HepG2 (cell line): ENCODE data around the gene INAFM1. TPM values are rescaled to one million over a fixed set of nuclear protein-coding genes. Genes with fewer than 3 reads are reported as not detected.

Source experiments
- GATAD1 ChIP-seq: IDR thresholded peaks from 2 replicates; pipeline ENCODE4 v1.6.1; 2016; ENCODE audit warnings: missing genetic modification reagents, missing compliant biosample characterization
- GATAD2A ChIP-seq: IDR thresholded peaks from 2 replicates; pipeline ENCODE4 v1.6.1; 2016
- HDAC1 ChIP-seq: sonication (generic); formaldehyde crosslinking; IDR thresholded peaks from 2 replicates; pipeline ENCODE4 v1.5.1; 2020; ENCODE audit warnings: mild to moderate bottlenecking, missing genetic modification reagents
- KAT2B ChIP-seq: fragments of 150-350 bp; IDR thresholded peaks from 2 replicates; pipeline ENCODE4 v1.6.1; 2014; ENCODE audit warnings: low read depth, low read length, borderline replicate concordance
- LCORL ChIP-seq, 2 experiments: fragments of 450-650 bp in 1 of 2; sonication (generic) in 1 of 2; formaldehyde crosslinking in 1 of 2; IDR thresholded peaks; 2 replicates each; pipeline versions ENCODE4 v1.5.0 to v1.6.1; 2017 to 2020; ENCODE audit warnings: antibody characterized with exemption in 1 of 2, missing genetic modification reagents in 1 of 2
- NFRKB ChIP-seq: fragments of 450-650 bp; IDR thresholded peaks from 2 replicates; pipeline ENCODE4 v1.6.1; 2017
- PHF5A ChIP-seq: IDR thresholded peaks from one replicate; pipeline ENCODE4 v1.6.1; 2018; ENCODE audit warnings: low read depth, missing genetic modification reagents; ENCODE audit not compliant: unreplicated experiment
- PTBP1 ChIP-seq: fragments of 200-400 bp; formaldehyde crosslinking; IDR thresholded peaks from 2 replicates; pipeline ENCODE4 v1.6.1; 2018; ENCODE audit warnings: low read length, low read depth; ENCODE audit not compliant: poor library complexity, severe bottlenecking
- RAD51 ChIP-seq: fragments of 450-650 bp; IDR thresholded peaks from 2 replicates; pipeline ENCODE4 v1.6.1; 2016; ENCODE audit warnings: borderline replicate concordance
- TEAD2 ChIP-seq: sonication (generic); formaldehyde crosslinking; IDR thresholded peaks from 2 replicates; pipeline ENCODE4 v1.9.0; 2021; ENCODE audit warnings: missing genetic modification reagents
- TEAD3 ChIP-seq: optimal IDR thresholded peaks from 2 replicates; pipeline ENCODE3; 2016; ENCODE audit warnings: borderline replicate concordance
- ZNF337 ChIP-seq: sonication (generic); formaldehyde crosslinking; IDR thresholded peaks from 2 replicates; pipeline ENCODE4 v1.5.1; 2020; ENCODE audit warnings: missing genetic modification reagents, low read depth, mild to moderate bottlenecking, borderline replicate concordance
- ZNF83 ChIP-seq: sonication (generic); formaldehyde crosslinking; IDR thresholded peaks from 2 replicates; pipeline ENCODE4 v1.4.0; 2020; ENCODE audit warnings: missing genetic modification reagents, mild to moderate bottlenecking, borderline replicate concordance
- ZZZ3 ChIP-seq: sonication (generic); formaldehyde crosslinking; IDR thresholded peaks from 2 replicates; pipeline ENCODE4 v1.4.0; 2020; ENCODE audit warnings: missing genetic modification reagents, mild to moderate bottlenecking, borderline replicate concordance
- polyA plus RNA-seq, 8 experiments: library from polyadenylated mRNA; depleted of rRNA in 3 of 8; stranded (reverse) in 7 of 8; unstranded in 1 of 8; fragments of >200 nt; fragmentation: Illumina TruSeq in 4 of 8; extraction: Trizol in 4 of 8; gene quantifications; 2 replicates each; pipeline versions ENCODE4 v1.2.1 to v1.2.3, GENCODE V29; 2011 to 2016; ENCODE audit warnings: low read depth in 4 of 8, missing spikeins in 1 of 8, mixed read lengths in 1 of 8; ENCODE audit not compliant: insufficient read depth in 1 of 8
- total RNA-seq, 5 experiments: library from RNA; depleted of rRNA; stranded (reverse); fragments of >200 nt; fragmentation: Illumina TruSeq; extraction: Trizol; gene quantifications; 2 replicates each; pipeline ENCODE4 v1.2.3, GENCODE V29; 2016; ENCODE audit warnings: low read depth in 1 of 5
- TF ChIP-seq, protein P1 (sequence below): sonication (generic); formaldehyde crosslinking; IDR thresholded peaks from 2 replicates; pipeline ENCODE4 v1.4.0; 2020; ENCODE audit warnings: missing genetic modification reagents, borderline replicate concordance
- TF ChIP-seq, protein P2 (sequence below): sonication (generic); formaldehyde crosslinking; IDR thresholded peaks from 2 replicates; pipeline ENCODE4 v1.4.0; 2020; ENCODE audit warnings: missing genetic modification reagents
- TF ChIP-seq, protein P3 (sequence below), 2 experiments: IDR thresholded peaks; 2 replicates each; pipeline ENCODE4 v1.6.1; 2011 to 2012; ENCODE audit warnings: low read length in 2 of 2, borderline replicate concordance in 1 of 2, low read depth in 1 of 2, mild to moderate bottlenecking in 1 of 2, moderate library complexity in 1 of 2

INAFM1 gene
- total and polyA plus RNA-seq, 2 of the 13 experiments (the other 11 are each of a cell fraction or from before 2014, with no cell fraction given) = 0.88 to 1.9 TPM

DNA sequence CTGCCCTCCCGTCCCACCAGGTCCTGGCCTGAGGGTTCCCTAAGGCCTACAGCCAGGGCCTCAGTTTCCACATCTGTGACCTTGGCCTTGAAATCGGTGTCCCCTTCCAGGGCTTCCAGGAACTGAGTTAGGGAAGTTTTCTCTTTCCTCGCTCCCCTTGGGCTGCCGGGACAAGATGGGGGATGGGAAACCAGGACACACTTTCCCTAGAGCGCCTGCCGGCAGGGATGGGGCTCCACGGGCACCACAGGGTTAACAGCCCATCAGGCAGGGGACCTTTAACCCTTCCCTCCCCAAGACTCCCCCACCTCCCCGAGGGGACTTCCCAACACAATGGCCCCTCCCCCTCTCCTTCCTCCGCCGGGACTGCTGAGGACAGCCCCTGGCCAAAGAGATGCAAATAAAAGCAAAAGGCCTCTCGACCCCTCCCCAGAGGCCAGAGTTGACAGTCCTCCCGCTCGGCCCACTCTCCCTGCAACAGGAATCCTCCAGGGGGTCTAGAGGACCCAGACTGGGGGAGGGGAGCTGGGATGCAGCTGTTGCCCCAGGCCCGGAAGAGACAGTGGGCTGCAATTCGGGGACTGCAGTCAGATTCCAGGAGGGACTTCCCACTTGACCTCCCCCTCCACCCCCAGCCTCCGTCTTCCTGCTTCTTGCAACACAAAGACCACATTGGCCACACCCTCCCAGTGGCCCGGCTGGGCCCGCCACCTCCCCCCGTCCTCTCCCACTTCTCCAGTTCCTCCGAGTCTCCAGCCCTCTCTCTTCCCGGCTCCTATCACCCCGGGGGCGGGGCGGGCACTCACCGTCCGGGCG lies 47.1 kb upstream of the INAFM1 start (continued):
- TF ChIP-seq, protein P1, sequence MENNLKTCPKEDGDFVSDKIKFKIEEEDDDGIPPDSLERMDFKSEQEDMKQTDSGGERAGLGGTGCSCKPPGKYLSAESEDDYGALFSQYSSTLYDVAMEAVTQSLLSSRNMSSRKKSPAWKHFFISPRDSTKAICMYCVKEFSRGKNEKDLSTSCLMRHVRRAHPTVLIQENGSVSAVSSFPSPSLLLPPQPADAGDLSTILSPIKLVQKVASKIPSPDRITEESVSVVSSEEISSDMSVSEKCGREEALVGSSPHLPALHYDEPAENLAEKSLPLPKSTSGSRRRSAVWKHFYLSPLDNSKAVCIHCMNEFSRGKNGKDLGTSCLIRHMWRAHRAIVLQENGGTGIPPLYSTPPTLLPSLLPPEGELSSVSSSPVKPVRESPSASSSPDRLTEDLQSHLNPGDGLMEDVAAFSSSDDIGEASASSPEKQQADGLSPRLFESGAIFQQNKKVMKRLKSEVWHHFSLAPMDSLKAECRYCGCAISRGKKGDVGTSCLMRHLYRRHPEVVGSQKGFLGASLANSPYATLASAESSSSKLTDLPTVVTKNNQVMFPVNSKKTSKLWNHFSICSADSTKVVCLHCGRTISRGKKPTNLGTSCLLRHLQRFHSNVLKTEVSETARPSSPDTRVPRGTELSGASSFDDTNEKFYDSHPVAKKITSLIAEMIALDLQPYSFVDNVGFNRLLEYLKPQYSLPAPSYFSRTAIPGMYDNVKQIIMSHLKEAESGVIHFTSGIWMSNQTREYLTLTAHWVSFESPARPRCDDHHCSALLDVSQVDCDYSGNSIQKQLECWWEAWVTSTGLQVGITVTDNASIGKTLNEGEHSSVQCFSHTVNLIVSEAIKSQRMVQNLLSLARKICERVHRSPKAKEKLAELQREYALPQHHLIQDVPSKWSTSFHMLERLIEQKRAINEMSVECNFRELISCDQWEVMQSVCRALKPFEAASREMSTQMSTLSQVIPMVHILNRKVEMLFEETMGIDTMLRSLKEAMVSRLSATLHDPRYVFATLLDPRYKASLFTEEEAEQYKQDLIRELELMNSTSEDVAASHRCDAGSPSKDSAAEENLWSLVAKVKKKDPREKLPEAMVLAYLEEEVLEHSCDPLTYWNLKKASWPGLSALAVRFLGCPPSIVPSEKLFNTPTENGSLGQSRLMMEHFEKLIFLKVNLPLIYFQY (CRISPR knock-in tag) = peak; percentile 20; the same call in 1 of the 2 replicates
- TF ChIP-seq ZZZ3 (no peak), ZNF337 (CRISPR knock-in tag) (no peak), PTBP1 (peak; percentile 62), ZNF83 (CRISPR knock-in tag) (no peak), NFRKB (no peak), HDAC1 (no peak; the same call in 1 of the 2 replicates), TEAD2 (CRISPR knock-in tag) (no peak), LCORL (IDR thresholded peaks at IDR 0.05) (no peak), LCORL (CRISPR knock-in tag; IDR thresholded peaks at IDR 0.05) (peak; percentile 28; the same call in 1 of the 2 replicates), GATAD2A (CRISPR knock-in tag) (0 out of 2 replicates have a peak, but pooled peaks have one; percentile 10), KAT2B (no peak), RAD51 (no peak), GATAD1 (no peak; the same call in 1 of the 2 replicates), PHF5A (CRISPR knock-in tag) (no peak), TEAD3 (CRISPR knock-in tag) (peak; percentile 49)
- TF ChIP-seq, protein P2, sequence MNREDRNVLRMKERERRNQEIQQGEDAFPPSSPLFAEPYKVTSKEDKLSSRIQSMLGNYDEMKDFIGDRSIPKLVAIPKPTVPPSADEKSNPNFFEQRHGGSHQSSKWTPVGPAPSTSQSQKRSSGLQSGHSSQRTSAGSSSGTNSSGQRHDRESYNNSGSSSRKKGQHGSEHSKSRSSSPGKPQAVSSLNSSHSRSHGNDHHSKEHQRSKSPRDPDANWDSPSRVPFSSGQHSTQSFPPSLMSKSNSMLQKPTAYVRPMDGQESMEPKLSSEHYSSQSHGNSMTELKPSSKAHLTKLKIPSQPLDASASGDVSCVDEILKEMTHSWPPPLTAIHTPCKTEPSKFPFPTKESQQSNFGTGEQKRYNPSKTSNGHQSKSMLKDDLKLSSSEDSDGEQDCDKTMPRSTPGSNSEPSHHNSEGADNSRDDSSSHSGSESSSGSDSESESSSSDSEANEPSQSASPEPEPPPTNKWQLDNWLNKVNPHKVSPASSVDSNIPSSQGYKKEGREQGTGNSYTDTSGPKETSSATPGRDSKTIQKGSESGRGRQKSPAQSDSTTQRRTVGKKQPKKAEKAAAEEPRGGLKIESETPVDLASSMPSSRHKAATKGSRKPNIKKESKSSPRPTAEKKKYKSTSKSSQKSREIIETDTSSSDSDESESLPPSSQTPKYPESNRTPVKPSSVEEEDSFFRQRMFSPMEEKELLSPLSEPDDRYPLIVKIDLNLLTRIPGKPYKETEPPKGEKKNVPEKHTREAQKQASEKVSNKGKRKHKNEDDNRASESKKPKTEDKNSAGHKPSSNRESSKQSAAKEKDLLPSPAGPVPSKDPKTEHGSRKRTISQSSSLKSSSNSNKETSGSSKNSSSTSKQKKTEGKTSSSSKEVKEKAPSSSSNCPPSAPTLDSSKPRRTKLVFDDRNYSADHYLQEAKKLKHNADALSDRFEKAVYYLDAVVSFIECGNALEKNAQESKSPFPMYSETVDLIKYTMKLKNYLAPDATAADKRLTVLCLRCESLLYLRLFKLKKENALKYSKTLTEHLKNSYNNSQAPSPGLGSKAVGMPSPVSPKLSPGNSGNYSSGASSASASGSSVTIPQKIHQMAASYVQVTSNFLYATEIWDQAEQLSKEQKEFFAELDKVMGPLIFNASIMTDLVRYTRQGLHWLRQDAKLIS (CRISPR knock-in tag) = no peak
- TF ChIP-seq, protein P3, sequence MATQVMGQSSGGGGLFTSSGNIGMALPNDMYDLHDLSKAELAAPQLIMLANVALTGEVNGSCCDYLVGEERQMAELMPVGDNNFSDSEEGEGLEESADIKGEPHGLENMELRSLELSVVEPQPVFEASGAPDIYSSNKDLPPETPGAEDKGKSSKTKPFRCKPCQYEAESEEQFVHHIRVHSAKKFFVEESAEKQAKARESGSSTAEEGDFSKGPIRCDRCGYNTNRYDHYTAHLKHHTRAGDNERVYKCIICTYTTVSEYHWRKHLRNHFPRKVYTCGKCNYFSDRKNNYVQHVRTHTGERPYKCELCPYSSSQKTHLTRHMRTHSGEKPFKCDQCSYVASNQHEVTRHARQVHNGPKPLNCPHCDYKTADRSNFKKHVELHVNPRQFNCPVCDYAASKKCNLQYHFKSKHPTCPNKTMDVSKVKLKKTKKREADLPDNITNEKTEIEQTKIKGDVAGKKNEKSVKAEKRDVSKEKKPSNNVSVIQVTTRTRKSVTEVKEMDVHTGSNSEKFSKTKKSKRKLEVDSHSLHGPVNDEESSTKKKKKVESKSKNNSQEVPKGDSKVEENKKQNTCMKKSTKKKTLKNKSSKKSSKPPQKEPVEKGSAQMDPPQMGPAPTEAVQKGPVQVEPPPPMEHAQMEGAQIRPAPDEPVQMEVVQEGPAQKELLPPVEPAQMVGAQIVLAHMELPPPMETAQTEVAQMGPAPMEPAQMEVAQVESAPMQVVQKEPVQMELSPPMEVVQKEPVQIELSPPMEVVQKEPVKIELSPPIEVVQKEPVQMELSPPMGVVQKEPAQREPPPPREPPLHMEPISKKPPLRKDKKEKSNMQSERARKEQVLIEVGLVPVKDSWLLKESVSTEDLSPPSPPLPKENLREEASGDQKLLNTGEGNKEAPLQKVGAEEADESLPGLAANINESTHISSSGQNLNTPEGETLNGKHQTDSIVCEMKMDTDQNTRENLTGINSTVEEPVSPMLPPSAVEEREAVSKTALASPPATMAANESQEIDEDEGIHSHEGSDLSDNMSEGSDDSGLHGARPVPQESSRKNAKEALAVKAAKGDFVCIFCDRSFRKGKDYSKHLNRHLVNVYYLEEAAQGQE (IDR thresholded peaks at IDR 0.05; ENCODE audit: borderline replicate concordance in 1 of 2, low read depth in 1 of 2, low read length in 2 of 2) = peak in 1 of 2 experiments; percentile 34; a peak in 1 of 4 replicates
